ENCODE results near the gene PABPN1L.

- TF ChIP-seq YY1 (IDR thresholded peaks at IDR 0.05; ENCODE audit: insufficient read depth, insufficient read length): no peak
- no peak for TF ChIP-seq ZNF274 (IDR thresholded peaks at IDR 0.05; ENCODE audit: low read depth, low read length)
These were observed 15.8 kb downstream of the PABPN1L start for GRCh38 chr16:88850531-88851199.
